Measurements from ENCODE around the gene DKK3.

GRCh38 chr11:12046636-12047236, 38.3 kb upstream of the DKK3 start:
- TF ChIP-seq HNF4G (IDR thresholded peaks at IDR 0.05): no peak
- TF ChIP-seq CTCF (IDR thresholded peaks at IDR 0.05; ENCODE audit: low read depth, low read length, missing input control): no peak
- TF ChIP-seq REST (IDR thresholded peaks at IDR 0.05): no peak
- no peak for TF ChIP-seq SP1 (IDR thresholded peaks at IDR 0.05)
- no peak for TF ChIP-seq GABPA (IDR thresholded peaks at IDR 0.05 in 1 of 2, conservative IDR thresholded peaks at IDR 0.05 in 1 of 2)
- TF ChIP-seq, protein P1, sequence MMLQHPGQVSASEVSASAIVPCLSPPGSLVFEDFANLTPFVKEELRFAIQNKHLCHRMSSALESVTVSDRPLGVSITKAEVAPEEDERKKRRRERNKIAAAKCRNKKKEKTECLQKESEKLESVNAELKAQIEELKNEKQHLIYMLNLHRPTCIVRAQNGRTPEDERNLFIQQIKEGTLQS (IDR thresholded peaks at IDR 0.05): no peak
- TF ChIP-seq, protein P2, sequence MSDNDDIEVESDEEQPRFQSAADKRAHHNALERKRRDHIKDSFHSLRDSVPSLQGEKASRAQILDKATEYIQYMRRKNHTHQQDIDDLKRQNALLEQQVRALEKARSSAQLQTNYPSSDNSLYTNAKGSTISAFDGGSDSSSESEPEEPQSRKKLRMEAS (IDR thresholded peaks at IDR 0.05): no peak
- no peak for TF ChIP-seq YY1 (IDR thresholded peaks at IDR 0.05)
- no peak for TF ChIP-seq FOXA1 (IDR thresholded peaks at IDR 0.05)
